CD4-positive, alpha-beta memory T cell (primary cell): ENCODE measurements around the gene MOB3B. TPM values are rescaled to one million over a fixed set of nuclear protein-coding genes. Genes with fewer than 3 reads are reported as not detected.

Experiments used
- CTCF ChIA-PET: fragments of 350-600 bp; sonication (Branson Sonifier 250); formaldehyde crosslinking; loops from one replicate; lab custom pipeline; 2021; ENCODE audit warnings: inconsistent platforms; ENCODE audit not compliant: partially characterized antibody; lab: Charles Lee
- POLR2A ChIA-PET: fragments of 350-600 bp; sonication (Branson Sonifier 250); formaldehyde crosslinking; loops from one replicate; lab custom pipeline; 2021; ENCODE audit not compliant: partially characterized antibody; lab: Charles Lee
- DNase-seq, 5 donors: peaks; one replicate each; pipeline versions ENCODE4 v3.0.0 to v3.0.0-alpha.2; 2020 to 2022; ENCODE audit warnings: mixed read lengths in 1 of 5
- H3K27ac ChIP-seq: one replicate; pipeline ENCODE4 v1.7.0; 2013; ENCODE audit warnings: low read depth, low read length
- H3K27me3 ChIP-seq: 2 replicates; pipeline ENCODE4 v1.7.0; 2013; ENCODE audit warnings: mild to moderate bottlenecking, low read length, moderate library complexity; ENCODE audit not compliant: insufficient read depth
- H3K36me3 ChIP-seq: 2 replicates; pipeline ENCODE4 v1.7.0; 2013; ENCODE audit warnings: mild to moderate bottlenecking, low read length, moderate library complexity; ENCODE audit not compliant: insufficient read depth
- H3K4me1 ChIP-seq: 2 replicates; pipeline ENCODE4 v1.7.0; 2013; ENCODE audit warnings: mild to moderate bottlenecking, low read length, moderate library complexity; ENCODE audit not compliant: insufficient read depth
- H3K4me3 ChIP-seq, 2 donors: one replicate each; pipeline ENCODE4 v1.7.0; 2013; ENCODE audit warnings: low read length in 2 of 2, mild to moderate bottlenecking in 1 of 2
- H3K9me3 ChIP-seq, 2 donors: one replicate each; pipeline ENCODE4 v1.7.0; 2013; ENCODE audit warnings: low read length in 2 of 2, control low read depth in 1 of 2; ENCODE audit not compliant: control insufficient read depth in 1 of 2
- H3K27ac Mint-ChIP-seq, 7 donors: one replicate each; pipeline ENCODE4 v1.8.0; 2020 to 2021; ENCODE audit warnings: mixed read lengths in 7 of 7, mild to moderate bottlenecking in 6 of 7, inconsistent platforms in 3 of 7, moderate library complexity in 3 of 7
- H3K27me3 Mint-ChIP-seq, 2 donors: one replicate each; pipeline ENCODE4 v1.8.0; 2020 to 2021; ENCODE audit warnings: mixed read lengths in 2 of 2
- H3K36me3 Mint-ChIP-seq, 2 donors: one replicate each; pipeline ENCODE4 v1.8.0; 2020 to 2021; ENCODE audit warnings: mixed read lengths in 2 of 2, inconsistent platforms in 1 of 2, mild to moderate bottlenecking in 1 of 2
- H3K4me1 Mint-ChIP-seq, 4 donors: one replicate each; pipeline ENCODE4 v1.8.0; 2020 to 2021; ENCODE audit warnings: mixed read lengths in 4 of 4, mild to moderate bottlenecking in 1 of 4
- H3K4me3 Mint-ChIP-seq, 8 donors: one replicate each; pipeline ENCODE4 v1.8.0; 2020 to 2021; ENCODE audit warnings: mixed read lengths in 8 of 8, mild to moderate bottlenecking in 7 of 8, moderate library complexity in 6 of 8, inconsistent platforms in 3 of 8
- H3K9me3 Mint-ChIP-seq, 8 donors: one replicate each; pipeline ENCODE4 v1.8.0; 2020 to 2021; ENCODE audit warnings: mixed read lengths in 8 of 8, mild to moderate bottlenecking in 5 of 8, inconsistent platforms in 3 of 8, moderate library complexity in 1 of 8
- intact Hi-C: fragments of 100-400 bp; cut with micrococcal nuclease; formaldehyde crosslinking; loops from one replicate; pipeline ENCODE4 v1.15.1; 2023
- polyA plus RNA-seq, 2 donors: library from polyadenylated mRNA; unstranded; fragments of 300-500 nt; fragmentation: Illumina TruSeq; gene quantifications; one replicate each; pipeline ENCODE4 v1.2.3, GENCODE V29; 2021
- total RNA-seq, 2 experiments: library from RNA; stranded (reverse); gene quantifications; one replicate each; pipeline ENCODE4 v1.2.3, GENCODE V29; 2021

Gene MOB3B
- total and polyA plus RNA-seq, 4 experiments from 2014 or later: 0.05 to 0.64 (median 0.34) TPM

DNA sequence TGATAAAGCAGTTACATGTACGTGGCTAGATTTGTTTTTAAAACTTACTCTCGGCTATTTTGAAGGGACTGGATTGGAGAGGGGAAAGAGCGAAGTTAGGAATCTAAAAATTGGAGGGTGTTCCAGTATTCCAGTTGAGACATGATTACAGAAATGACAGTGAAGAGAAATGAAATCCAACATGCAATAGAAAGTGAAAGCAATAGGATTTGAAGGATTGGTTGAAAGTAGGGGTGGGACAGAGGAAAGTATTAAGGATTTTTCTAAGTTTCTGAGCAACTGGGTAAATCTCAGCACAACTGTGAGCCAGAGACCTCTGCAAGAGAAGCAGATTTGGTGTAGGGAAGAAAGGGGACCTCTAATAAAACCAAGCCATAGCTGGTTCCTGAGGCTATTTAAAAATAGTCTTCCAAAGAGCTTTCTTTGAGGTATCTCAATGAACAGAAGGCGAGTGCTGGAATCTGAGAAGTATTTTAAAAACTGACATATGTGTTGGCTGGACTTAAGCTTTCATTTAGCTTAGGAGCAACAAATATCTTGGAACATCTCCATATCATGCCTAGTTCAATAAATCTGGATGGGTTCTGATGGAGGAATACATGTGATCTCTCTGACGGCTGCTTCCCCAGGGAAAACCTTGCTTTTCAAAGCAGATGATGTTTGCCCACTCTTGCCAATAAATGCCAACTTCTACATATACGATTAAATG, 115.9 kb downstream of the MOB3B start:
- Histone ChIP-seq H3K36me3 (no peaks in the 10 kb centered on the region), H3K4me3 (no peak overlapping the region), H3K9me3 (no peaks in the 10 kb centered on the region), H3K27me3 (no peaks in the 10 kb centered on the region), H3K4me1 (no peaks in the 10 kb centered on the region), H3K27ac (no peak overlapping the region)
- Mint-ChIP-seq H3K27me3 (peaks cover 2 to 6% of the 10 kb centered on the region in 2 donors), H3K4me1 (no peaks in the 10 kb centered on the region), H3K9me3 (peaks cover 0 to 2% (median 0%) of the 10 kb centered on the region in 8 donors), H3K4me3 (no peak overlapping the region), H3K36me3 (peaks cover 0 to 4% of the 10 kb centered on the region in 2 donors), H3K27ac (no peak overlapping the region)
- CTCF ChIA-PET: no interaction called here
- no peak for DNase-seq
- POLR2A ChIA-PET: no interaction called here
- intact Hi-C loops: no loop called here

DNA sequence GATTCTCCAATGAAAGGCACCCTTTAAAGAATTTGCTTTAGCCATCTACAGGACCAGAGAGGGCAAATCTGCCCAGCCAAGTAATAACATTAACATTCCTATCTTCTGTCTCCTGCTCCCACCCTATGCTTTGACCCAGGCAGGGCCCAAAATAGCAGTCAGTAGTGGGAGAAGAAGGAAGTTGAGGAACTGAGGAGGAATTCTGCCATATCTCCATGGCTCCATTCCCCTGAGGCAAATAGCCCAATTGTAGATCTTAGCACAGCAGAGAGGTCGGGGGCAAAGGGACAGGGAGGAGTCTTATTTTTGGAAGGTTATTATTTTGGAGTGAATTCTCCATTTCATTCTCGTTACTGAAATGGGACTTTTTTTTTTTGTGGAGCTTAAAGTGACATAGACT, 116.7 kb downstream of the MOB3B start:
- Histone ChIP-seq H3K27ac (no peak overlapping the region), H3K4me3 (no peak overlapping the region), H3K27me3 (no peaks in the 10 kb centered on the region), H3K4me1 (no peaks in the 10 kb centered on the region), H3K9me3 (no peaks in the 10 kb centered on the region), H3K36me3 (no peaks in the 10 kb centered on the region)
- H3K27me3 Mint-ChIP-seq: peaks cover 2 to 7% of the 10 kb centered on the region in 2 donors
- peaks cover 0 to 4% (median 0%) of the 10 kb centered on the region in 8 donors for H3K9me3 Mint-ChIP-seq
- ChIA-PET CTCF (no interaction called here), POLR2A (no interaction called here)
- H3K4me3 Mint-ChIP-seq: no peak overlapping the region
- DNase-seq: no peak
- no peaks in the 10 kb centered on the region for H3K4me1 Mint-ChIP-seq
- intact Hi-C loops: no loop called here
- no peak overlapping the region for H3K27ac Mint-ChIP-seq
- peaks cover 0 to 4% of the 10 kb centered on the region in 2 donors for H3K36me3 Mint-ChIP-seq

DNA sequence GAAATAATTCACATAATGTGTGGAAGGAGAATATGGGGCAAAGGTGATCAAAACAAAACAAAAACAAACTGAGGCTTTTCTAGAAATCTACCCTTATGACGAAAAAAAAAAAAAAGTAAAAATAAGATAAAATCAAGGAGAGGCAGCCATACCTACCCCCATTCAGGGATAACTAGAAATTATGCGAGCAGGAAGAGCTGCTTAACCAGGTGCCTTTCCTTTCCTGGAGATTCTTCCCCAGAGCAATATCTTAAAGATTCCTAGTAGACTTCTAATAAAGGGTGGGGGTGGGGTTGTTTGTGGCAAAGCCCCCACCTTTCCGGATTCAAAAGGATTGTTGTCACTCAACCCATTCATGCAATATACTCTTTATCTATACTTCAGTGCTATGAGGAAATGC, 117.5 kb downstream of the MOB3B start:
- Mint-ChIP-seq H3K4me3 (no peak overlapping the region), H3K9me3 (peaks cover 0 to 4% (median 0%) of the 10 kb centered on the region in 8 donors), H3K4me1 (no peaks in the 10 kb centered on the region), H3K27me3 (peaks cover 2 to 7% of the 10 kb centered on the region in 2 donors), H3K36me3 (peaks cover 0 to 4% of the 10 kb centered on the region in 2 donors), H3K27ac (no peak overlapping the region)
- Histone ChIP-seq H3K9me3 (no peaks in the 10 kb centered on the region), H3K4me1 (no peaks in the 10 kb centered on the region), H3K27me3 (no peaks in the 10 kb centered on the region), H3K36me3 (no peaks in the 10 kb centered on the region), H3K4me3 (no peak overlapping the region), H3K27ac (no peak overlapping the region)
- ChIA-PET CTCF (no interaction called here), POLR2A (no interaction called here)
- intact Hi-C loops: no loop called here
- no peak for DNase-seq

DNA sequence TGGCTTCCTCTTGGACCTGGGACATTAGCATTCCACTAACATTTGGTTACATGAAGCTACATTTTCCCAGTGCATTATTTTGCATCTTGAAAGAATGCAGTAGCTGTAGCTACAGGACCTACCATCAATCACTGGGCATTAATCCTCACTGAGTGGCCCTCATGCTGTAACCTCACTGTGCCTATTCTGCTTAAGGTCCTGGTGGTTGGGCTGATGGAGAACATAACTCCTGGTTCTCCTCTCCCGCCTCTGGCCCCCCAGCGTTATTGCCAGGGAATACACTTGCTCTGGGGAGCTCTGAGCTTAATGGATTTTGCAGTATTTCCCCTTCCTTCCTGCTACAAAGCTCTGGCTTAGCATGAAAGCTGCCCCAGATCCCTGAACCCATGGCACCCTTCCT, 121.1 kb downstream of the MOB3B start:
- H3K27ac Mint-ChIP-seq: no peak overlapping the region
- intact Hi-C loops: no loop called here

DNA sequence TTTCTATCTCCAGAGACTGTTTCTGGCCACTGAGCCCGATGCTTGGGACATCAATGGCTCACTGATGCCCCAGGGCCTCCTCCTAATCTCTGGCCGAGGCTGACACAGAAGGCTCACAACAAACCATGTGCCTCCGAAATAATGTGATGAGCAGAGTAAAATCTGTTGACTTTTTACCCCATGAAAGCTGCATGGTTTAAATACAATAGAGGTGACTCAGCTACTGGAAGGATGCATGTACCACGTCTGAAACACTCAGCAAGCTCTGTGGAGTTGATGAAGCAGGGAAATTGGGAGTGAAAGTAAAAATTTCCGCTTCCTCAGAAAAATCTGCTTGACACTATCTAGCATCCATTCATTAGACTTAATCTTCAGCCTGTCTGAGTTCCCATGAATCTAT, 121.6 kb downstream of the MOB3B start:
- Histone ChIP-seq H3K9me3 (no peaks in the 10 kb centered on the region), H3K4me1 (no peaks in the 10 kb centered on the region), H3K36me3 (no peaks in the 10 kb centered on the region), H3K27me3 (no peaks in the 10 kb centered on the region), H3K27ac (no peak overlapping the region), H3K4me3 (no peak overlapping the region)
- ChIA-PET POLR2A (no interaction called here), CTCF (no interaction called here)
- intact Hi-C loops: no loop called here
- Mint-ChIP-seq H3K27me3 (peaks cover 0 to 4% of the 10 kb centered on the region in 2 donors), H3K9me3 (peaks cover 0 to 4% (median 0%) of the 10 kb centered on the region in 8 donors), H3K27ac (no peak overlapping the region), H3K4me1 (no peaks in the 10 kb centered on the region), H3K36me3 (no peaks in the 10 kb centered on the region), H3K4me3 (no peak overlapping the region)
- no peak for DNase-seq

More for the DNA sequence above, 121.1 kb downstream of the MOB3B start:
- H3K4me1 Mint-ChIP-seq: no peaks in the 10 kb centered on the region
- POLR2A ChIA-PET: no interaction called here
- H3K4me3 Mint-ChIP-seq: no peak overlapping the region
- peaks cover 0 to 4% (median 0%) of the 10 kb centered on the region in 8 donors for H3K9me3 Mint-ChIP-seq
- Histone ChIP-seq H3K9me3 (no peaks in the 10 kb centered on the region), H3K4me3 (no peak overlapping the region), H3K36me3 (no peaks in the 10 kb centered on the region), H3K27me3 (no peaks in the 10 kb centered on the region), H3K27ac (no peak overlapping the region), H3K4me1 (no peaks in the 10 kb centered on the region)
- DNase-seq: no peak
- peaks cover 1 to 7% of the 10 kb centered on the region in 2 donors for H3K27me3 Mint-ChIP-seq
- H3K36me3 Mint-ChIP-seq: peaks cover 0 to 2% of the 10 kb centered on the region in 2 donors
- CTCF ChIA-PET: no interaction called here

DNA sequence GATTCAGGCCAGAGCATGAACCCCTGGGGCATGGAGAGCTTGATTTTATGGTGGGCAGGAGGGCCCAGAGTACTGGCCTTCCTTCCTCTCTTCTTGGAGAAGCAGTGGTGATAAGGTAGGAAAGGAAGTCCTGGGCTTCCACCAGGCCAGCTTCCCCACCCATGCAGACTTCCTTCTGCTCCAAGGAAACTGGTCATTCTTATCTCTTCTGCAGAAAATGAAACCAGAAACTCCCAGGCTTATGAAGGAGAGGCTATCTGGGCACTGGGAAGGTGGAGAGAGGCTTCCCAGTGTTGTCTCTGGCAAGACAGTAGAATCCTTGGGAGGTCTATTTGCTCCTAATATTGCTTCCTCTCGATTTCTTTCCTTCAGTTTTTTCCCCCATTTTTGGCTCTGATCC, 122.1 kb downstream of the MOB3B start:
- H3K9me3 Mint-ChIP-seq: peaks cover 0 to 4% (median 0%) of the 10 kb centered on the region in 8 donors
- Histone ChIP-seq H3K27me3 (no peaks in the 10 kb centered on the region), H3K4me1 (no peaks in the 10 kb centered on the region), H3K36me3 (no peaks in the 10 kb centered on the region), H3K27ac (no peak overlapping the region), H3K9me3 (no peaks in the 10 kb centered on the region), H3K4me3 (no peak overlapping the region)
- peaks cover 0 to 4% of the 10 kb centered on the region in 2 donors for H3K27me3 Mint-ChIP-seq
- no peaks in the 10 kb centered on the region for H3K4me1 Mint-ChIP-seq
- DNase-seq: no peak
- no peaks in the 10 kb centered on the region for H3K36me3 Mint-ChIP-seq
- no peak overlapping the region for H3K4me3 Mint-ChIP-seq
- CTCF ChIA-PET: no interaction called here
- peak overlapping the region in 1 of 7 donors; percentile 31 for H3K27ac Mint-ChIP-seq
- POLR2A ChIA-PET: no interaction called here
- intact Hi-C loops: no loop called here

DNA sequence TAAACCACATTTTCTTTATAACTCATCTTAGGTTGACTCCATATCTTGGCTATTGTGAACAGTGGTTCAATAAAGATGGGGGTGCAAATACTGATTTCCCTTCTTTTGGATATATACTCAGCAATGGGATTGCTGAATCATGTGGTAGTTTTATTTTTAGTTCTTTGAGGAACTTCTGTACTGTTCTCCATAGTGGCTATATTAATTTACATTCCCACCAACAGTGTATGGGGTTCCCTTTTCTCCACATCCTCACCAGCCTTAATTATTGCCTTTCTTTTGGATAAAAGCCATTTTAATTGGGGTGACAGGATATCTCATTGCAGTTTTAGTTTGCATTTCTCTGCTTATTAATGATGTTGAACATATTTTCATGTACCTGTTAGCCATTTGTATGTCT, 125.0 kb downstream of the MOB3B start:
- H3K27ac Mint-ChIP-seq: no peak overlapping the region
- no peaks in the 10 kb centered on the region for H3K4me1 Mint-ChIP-seq
- no peaks in the 10 kb centered on the region for H3K27me3 ChIP-seq
- peaks cover 0 to 4% of the 10 kb centered on the region in 2 donors for H3K27me3 Mint-ChIP-seq
- H3K4me1 ChIP-seq: no peaks in the 10 kb centered on the region
- ChIA-PET CTCF (interaction anchor here (0.7 kb wide), 1 partner anchor 1329 kb away, joined by 3 read pairs; no protein-coding TSS in a partner anchor), POLR2A (no interaction called here)
- no peak overlapping the region for H3K4me3 ChIP-seq
- H3K9me3 ChIP-seq: no peaks in the 10 kb centered on the region
- H3K4me3 Mint-ChIP-seq: no peak overlapping the region
- H3K36me3 ChIP-seq: no peaks in the 10 kb centered on the region
- DNase-seq: no peak
- H3K9me3 Mint-ChIP-seq: peaks cover 0 to 4% (median 0%) of the 10 kb centered on the region in 8 donors
- no peaks in the 10 kb centered on the region for H3K36me3 Mint-ChIP-seq
- H3K27ac ChIP-seq: no peak overlapping the region
- intact Hi-C loops: no loop called here
